HG02981 (cell line): ENCODE results near the gene MSI2.

Source experiments
- ATAC-seq: cut with Tn5 transposase; IDR thresholded peaks from one replicate; pipeline ENCODE4 v1.9.1; 2021; ENCODE audit warnings: mild to moderate bottlenecking, moderate library complexity; ENCODE audit not compliant: unreplicated experiment

The MSI2 gene

DNA sequence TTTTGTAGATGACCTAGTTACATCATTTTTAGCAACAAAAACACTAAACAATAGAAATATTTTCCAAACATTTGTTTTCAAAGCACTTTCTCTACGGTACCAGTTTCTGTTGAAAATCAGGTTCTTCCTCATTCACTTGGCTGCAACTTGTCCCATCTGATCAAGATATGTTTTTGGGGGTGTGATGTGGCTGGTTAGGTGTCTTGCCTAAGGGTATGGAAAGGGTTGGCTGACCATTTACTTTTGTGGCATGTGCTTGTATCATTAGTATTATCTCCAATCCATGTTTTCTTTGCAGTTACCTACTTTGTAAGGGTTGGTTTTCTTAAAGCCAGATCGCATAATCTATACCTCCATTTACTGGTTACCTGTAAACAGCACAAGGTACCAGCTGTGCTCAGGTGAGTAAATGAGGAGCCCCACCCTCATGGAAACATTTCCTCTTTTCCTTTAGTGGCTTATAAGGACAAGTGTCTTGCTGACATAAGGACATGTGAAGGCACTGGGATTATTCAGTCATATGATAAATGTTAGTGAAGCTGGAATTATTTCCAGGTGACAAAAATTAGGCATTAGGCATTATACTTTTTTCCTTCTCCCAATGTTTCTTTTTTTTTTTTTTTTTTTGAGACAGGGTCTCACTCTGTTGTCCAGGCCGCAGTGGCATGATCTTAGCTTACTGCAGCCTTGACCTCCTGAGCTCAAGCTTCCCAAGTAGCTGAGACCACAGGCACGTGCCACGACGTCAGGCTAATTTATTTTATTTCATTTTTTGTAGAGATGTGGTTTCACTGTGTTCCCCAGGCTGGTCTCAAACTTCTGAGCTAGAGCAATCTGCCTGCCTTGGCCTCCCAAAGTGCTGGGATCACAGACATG lies 326.8 kb downstream of the MSI2 start:
- no peak for ATAC-seq

DNA sequence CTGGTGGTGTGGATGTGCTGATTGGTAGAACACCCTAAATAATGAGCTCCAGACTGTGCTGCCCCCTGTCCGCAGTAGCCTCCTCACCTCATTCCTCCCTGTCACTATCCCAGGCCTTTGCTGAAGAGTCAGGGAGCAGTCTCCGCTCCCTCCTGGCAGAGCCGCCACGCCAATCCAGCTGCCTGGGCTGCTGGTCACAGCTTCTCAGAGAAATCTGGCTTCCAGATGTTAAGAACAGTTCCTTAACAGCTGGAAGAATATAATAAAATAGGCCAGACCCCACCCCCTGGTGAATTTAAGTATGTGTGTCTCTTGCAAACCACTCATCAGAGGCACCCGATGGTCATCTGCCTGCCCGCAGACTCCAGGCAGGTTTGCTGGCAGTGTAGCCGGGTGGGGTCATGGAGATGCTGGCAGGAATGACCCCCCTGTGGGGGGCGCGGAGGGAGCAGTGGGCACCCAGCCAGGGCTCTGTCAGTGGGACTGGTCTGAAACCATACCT lies 327.8 kb downstream of the MSI2 start:
- ATAC-seq, result no peak

DNA sequence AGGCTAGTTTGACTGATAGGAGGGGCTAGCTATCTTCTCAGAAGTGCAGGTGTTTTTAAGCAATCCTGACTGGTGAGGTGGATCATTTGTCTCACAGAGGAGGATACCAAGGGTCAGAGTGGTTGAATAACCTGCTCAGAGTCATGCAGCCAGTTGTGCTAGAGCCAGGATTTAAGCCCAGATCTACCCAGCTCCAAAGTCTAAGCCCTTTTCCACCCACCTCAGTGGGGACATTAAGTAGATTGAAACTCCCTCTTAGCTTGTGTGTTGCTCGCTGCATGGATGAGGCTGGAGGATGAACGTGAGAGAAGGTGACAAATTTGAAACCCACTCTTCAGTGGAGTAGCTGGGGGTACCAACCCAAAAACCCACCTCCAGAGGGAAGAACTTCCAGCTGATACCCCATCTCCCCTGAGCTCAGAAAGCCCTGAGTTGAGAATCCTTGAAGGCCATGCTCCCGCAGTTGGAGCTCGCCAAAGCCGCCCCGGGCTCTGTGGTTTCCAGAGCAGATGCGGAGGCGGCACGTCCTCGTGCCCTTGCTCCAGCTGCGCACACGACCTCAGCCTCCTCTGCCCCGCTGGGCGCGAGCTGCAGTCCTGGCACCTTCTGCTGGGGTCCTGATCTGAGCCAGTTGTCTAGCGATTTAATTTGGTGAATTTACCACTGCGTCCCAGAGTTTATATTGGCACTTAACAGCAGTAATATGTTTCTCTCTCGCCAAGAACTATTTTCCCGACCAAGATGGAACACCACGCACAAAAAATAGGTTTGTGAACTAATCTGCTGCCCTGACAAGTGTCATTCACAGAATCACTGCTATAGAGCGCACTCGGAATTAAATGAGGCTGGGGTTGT lies 329.2 kb downstream of the MSI2 start:
- no peak for ATAC-seq

DNA sequence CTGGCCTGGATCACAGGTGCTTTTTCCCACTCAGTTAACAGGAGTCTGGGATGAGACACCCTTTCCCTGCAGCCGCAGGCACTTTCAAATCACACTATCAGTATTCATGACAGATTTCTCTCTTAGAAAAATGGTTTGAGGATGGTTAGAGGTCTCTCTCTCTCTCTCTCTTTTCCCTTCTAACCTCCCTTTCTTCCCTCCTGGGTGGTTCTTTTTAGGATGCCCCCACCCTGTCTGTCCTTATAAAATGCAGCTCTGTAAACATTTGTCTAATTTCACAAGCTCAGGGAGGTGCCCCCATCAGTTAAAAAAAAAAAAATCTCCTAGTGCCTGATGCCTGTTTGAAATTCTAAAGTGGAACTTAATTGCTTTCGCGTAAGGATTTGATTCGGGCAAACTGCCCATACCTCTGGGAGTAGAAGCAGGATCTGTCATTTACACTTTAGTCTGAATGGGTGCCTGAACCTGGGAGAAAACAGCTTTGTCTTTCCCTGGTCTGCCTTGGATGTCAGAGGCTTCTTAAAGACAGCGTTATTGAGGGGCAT lies 329.9 kb downstream of the MSI2 start:
- no peak for ATAC-seq

DNA sequence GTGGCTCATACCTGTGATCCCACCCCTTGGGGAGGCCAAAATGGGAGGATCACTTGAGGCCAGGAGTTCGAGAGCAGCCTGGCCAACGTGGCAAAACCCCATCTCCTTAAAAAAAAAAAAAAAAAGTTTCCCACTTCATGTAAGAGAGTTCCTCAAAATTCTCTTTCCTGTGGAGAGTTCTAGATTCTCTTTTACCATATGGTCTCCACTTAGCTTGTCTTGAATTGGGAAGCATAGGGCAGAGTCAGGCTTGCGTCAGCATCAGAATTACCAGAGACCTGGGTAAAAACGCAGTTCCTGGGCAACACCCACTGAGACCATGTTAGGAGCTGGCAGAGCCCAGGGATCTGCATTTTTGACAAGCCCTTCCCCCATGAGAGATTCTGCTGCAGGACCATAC lies 330.4 kb downstream of the MSI2 start:
- no peak for ATAC-seq

DNA sequence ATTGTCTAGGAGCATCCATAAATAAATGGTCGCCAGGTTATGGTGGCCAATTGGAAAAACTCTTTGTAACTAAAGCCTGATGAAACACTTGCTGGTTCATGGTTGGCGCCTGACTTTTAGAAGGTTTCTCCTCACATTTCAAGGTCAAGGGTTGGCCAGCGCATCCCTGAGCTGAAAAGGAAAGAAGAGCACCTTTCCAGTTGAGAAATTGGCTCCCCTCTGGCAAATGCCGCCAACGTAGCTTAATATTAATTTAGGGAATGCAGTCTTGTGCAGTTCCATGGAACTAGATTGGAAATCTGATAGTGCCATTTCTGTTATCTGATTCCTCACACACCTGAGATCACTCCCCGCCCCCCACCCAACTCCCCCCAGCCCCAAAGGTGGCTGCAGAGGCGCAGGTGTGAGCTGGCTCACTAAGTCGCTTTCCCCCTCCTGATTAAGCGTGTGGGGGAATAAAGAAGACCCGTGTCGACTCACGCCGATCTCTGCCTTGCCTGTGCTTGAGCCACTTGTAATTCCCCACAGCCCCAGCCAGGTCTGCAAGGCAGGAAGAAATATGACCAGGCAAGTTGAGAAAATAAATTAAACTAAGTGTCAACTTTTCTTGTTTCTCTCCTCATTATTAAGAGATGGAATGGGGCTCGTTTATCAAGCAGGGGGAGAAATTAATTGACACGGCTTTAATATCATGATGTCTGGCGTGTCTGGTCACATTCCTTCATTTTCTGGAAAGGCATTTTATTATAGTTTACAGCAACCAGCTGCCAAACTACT lies 331.1 kb downstream of the MSI2 start:
- no peak for ATAC-seq

DNA sequence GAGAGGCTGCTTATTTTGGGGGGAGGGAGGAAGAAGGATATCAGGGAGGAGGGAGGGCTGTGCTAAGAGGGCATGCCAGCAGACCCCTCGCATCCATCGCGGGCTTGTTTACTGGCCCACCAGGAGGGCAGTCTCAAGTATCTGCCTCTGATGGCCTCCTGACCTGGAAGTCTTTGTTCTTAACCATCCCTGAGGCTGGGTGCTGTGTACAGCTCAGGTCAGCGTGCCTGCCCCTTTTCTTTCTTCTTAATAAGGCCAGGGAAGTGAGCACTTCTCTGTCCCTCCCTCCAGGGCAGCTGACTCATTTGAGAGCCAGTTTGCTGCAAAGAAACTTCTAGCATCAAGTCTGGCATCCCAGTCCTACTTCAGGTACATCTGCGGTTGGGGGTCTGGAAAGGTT lies 331.8 kb downstream of the MSI2 start:
- ATAC-seq, result no peak

DNA sequence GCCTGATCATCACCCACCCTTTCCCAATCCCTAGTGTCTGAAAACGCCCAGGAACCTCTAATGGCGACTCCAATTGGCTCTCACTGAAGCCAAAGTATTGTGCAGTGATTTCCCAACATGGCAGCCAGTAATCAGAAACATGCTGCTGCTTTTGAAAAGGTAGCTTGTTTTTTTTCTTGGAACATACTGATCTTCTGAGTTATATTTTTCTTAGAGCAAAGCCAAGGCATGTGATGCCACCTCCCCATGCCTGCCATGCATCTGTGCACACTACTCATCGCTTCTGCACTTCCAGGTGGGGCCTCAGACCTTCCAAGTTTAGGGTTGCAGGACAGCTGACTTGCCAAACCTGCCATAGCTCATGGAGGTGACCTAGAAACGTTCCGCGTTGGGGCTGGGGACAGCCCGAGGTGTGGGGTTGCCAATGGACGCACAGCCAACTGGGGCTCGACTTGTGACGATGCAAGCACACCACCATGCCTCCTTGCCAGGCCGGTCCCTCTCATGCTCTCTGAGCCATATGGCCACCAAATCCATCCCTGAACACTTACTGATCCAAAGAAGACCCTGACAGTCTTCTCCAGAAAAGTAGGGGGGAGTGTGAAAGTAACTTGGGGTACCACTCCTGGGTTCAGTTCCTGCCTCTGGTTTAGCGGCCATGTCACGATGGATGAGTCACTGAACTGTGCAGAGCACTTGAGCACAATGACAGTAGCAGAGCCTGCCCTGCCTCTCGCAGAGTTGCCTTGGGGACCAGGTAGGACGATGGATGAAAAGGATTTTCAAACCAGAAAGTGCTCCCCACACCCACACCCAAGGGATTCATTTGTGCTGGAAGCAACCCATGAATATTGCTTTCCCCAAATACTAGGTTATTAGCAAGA lies 333.1 kb downstream of the MSI2 start:
- ATAC-seq, result no peak

DNA sequence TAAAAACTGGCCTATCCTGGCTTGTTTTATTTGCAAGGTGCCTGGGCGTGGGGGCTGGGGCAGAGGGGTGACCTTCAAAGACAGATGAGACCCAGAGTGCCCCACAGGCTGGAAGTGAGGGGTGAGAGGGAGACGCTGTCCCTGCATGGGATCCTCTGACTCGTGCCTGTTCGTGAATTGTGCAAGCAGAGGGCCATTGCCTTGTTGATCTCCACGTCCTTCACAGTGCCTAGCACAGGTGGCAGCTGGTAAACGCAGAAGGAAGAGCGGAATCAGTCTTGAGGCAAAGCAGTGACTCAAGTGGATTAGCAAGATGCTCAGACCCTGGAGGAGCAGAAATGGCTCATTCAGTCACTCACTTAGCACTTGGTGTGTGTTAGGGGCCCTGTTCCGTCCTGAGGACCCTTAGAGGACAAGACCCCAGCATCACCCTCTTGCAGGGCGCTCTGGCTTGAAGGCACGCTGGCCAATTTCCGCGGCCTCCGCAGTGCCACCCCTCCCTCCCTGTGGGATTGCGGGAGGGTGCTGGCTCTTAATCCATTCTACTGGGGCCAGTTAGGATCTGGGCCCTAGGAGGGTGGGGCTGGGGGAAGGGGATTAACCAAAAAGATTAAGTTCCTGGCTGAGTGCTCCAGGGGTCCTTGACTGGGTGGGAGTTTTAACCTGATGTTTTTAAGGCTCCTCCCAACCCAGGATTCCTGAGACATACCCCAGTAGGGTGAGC lies 337.6 kb downstream of the MSI2 start:
- ATAC-seq, result no peak

DNA sequence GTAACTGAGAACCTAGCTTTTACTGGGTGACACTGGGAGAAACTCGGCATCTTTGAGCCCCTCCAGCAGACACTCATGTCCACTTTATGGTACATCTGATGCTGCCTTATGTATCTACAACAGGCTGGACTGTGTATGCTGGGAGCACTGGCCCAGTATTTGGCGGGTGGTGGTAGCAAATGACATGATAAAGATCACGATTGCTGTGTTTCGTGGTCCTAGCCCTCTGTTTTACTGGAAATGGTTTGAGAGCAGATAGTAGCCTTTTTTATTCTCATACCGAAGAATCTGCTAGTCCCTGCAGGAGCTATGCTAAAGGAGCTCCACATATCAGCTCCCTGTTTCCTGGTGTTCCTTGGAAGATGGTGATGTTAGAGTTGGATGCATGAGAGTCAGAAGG lies 338.4 kb downstream of the MSI2 start:
- ATAC-seq, result no peak

DNA sequence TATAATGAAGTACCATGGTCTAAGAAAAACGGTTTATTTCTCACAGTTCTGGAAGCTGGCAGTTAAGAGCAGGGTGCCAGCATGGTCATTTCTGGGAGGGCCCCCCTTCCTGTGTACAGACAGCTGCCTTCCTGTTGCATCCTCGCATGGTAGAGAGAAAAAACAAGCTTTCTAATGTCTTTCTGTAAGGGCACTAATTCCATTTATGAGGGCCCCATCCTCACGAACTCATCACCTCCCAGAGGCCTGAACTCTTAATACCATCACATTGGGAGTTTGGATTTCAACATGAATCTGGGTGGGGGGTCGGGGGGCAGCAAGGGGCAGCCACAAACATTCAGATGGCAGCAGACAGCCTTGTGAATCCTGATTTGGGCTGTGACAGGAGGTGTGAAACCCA lies 339.1 kb downstream of the MSI2 start:
- ATAC-seq, result no peak

DNA sequence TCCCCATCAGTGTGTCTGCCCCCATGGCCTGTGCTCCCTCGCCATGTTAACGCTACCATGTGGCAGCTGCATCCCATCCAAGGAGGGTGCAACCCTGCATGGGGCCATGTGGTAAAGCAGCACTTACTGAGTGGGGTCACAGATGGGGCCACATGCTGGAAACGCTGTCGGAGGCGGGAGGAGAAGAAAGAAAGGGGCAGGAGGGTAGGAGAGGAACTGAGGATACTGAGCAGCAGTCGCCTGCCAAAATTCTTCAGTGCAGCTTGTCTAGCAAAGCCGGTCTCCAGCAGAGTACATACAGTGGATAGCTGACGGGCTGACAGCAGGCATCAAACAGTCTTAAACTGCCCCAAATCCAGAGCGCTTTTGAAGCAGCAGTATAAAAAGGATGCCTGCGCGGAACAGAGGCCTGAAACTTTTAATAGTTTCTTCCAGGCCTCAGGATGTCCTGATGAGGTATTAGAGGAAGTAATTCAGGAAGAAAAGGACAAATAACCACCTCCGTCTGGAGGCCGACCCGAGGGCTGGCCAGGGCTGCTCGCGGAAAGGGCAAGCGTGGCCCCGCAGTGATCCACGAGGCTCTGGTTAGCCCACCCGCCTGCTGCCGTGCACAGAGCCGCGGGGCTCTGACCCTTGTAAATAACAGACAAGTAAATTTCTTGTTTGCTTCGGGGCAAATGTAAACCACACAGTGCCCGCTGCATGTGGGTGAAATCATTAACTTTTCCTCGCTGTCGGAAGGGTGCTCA lies 339.8 kb downstream of the MSI2 start:
- no peak for ATAC-seq

DNA sequence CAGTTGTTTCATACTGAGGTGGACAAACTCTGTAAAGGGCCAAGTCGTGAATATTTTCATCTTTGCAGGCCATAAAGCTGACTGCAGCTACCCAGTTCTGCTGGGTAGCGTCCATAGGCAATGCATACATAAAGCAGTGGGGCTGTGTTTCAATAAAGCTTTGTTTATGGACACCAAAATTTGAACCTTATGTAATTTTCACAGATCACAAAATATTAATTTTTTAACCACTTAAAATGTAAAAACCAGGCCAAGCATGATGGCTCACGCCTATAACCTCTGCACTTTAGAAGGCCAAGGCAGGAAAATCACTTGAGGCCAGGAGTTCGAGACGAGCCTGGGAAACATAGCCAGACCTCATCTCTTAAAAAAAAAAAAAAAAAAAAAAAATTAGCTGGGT lies 340.8 kb downstream of the MSI2 start:
- ATAC-seq, result no peak

DNA sequence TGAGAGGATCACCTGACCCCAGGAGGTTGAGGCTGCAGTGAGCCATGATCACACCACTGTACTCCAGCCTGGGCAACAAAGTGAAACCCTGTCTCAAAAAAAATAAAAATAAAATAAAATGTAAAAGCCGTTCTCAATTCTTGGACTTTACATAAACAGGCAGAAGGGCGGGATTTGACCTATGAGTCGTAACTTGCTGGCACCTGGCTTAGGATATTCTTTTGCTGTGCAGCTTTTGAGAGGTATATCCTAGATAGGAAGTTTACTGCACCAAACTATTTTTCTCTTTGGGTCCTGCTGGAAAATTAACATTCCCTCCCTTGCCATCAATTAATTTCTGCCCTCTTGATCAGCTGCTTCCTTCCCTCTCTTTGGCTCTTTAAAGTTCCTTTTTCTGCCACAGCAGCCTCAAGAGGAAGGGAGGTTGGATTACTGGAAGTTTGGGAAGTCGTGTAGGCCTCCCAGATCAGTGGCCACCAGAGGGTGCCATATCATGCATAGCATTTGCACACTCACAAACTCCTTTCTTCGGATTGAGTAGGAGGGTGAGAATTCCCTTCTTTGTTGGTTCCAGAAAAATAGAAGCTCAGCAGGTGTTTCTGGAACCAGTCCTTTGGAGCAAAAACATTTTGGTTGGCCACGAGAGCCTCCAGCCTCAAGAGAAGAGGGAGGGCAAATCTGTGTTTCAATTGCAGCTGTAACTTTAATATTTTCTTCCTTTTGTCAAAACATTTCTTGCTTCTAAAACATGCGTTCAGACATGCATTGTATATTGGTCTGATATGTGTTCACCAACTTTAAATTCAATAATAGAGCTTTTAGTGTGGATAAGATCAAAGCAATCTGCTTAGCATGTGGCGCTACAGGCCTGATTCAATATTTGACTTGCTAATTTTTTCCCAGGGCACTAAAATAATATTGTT lies 341.5 kb downstream of the MSI2 start:
- ATAC-seq, result no peak

DNA sequence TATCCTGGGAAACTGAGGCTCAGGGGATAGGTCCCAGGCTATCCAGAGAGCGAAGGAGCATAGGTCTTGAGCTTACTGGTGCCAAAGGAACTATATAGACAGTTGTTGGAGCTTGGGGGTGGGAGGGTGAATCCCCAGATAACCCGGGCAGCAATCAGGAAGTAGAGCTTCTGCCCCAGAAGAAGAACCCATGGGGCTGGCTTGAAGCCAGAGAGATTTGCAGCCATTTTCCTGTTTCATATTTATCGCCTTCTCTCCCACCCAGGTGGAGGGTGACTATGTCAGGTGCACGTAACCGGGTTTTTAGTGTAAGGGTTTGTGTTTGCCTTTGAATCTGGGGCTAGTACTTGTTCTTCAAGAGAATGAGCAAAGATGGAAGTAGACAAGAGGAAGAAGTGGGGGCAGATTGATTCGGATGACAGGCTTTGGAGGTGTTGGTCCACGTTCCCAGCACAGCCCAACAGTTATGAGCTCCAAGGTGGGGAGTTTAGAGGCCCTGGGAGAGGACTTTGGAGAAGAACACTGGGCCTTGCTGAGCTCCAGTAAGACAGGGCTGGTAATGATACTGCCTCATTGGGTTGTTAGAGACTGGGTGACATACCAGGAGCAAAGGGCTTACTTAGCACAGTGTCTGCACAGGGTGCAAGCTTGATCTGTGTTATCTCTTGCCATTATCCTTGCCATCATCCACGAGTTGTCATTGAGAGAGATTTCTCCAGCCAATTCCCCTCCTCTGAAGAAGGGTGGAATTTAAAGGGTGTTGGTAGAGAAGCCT lies 343.1 kb downstream of the MSI2 start:
- ATAC-seq, result no peak

DNA sequence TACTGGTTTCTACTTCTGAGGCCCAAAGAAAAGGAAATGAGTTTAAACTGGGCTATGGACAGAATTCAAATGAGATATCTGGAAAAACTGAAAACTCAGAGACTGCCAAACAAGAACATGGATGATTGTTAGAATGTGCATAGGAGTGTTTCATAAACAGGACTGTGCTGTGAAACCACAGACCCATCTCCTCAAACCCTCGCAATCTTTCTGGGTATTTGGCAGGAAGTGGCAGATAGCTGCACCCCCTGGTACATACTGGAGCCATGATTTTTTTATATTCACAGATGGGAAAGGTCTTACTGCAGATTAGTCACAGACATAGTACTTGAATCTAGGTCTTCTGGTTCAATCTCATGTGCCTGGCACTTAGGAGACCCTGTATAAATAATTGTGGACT lies 343.8 kb downstream of the MSI2 start:
- no peak for ATAC-seq
